ENCODE results near the gene LASP1. TPM values are rescaled to one million over a fixed set of nuclear protein-coding genes. Genes with fewer than 3 reads are reported as not detected.

The LASP1 gene
- total and polyA plus RNA-seq, 2 of the 8 experiments (the other 6 are each of a cell fraction or from before 2014, with no cell fraction given), result 114 to 180 TPM

GRCh38 chr17:38960402-38960801 is 90.5 kb downstream of the LASP1 start (continued):
- TF ChIP-seq CTCF (IDR thresholded peaks at IDR 0.05; ENCODE audit: control extremely low read depth in 1 of 3, insufficient read depth in 1 of 3, low read depth in 1 of 3, low read length in 3 of 3) (no peak), RXRA (IDR thresholded peaks at IDR 0.05; ENCODE audit: insufficient read depth, low read depth, low read length) (no peak), YY1 (IDR thresholded peaks at IDR 0.05; ENCODE audit: low read depth, low read length) (no peak)

Measured in H1 (cell line).